Measurements from ENCODE around the gene CFAP126. TPM values are rescaled to one million over a fixed set of nuclear protein-coding genes. Genes with fewer than 3 reads are reported as not detected.
"Not testable (repeated sequence)": the region's sequence is repeated elsewhere in the genome, so short reads cannot be mapped to it uniquely, and the experiment has no call there.

The CFAP126 gene
- total RNA-seq, 1 experiment from 2014 or later: not detected

DNA sequence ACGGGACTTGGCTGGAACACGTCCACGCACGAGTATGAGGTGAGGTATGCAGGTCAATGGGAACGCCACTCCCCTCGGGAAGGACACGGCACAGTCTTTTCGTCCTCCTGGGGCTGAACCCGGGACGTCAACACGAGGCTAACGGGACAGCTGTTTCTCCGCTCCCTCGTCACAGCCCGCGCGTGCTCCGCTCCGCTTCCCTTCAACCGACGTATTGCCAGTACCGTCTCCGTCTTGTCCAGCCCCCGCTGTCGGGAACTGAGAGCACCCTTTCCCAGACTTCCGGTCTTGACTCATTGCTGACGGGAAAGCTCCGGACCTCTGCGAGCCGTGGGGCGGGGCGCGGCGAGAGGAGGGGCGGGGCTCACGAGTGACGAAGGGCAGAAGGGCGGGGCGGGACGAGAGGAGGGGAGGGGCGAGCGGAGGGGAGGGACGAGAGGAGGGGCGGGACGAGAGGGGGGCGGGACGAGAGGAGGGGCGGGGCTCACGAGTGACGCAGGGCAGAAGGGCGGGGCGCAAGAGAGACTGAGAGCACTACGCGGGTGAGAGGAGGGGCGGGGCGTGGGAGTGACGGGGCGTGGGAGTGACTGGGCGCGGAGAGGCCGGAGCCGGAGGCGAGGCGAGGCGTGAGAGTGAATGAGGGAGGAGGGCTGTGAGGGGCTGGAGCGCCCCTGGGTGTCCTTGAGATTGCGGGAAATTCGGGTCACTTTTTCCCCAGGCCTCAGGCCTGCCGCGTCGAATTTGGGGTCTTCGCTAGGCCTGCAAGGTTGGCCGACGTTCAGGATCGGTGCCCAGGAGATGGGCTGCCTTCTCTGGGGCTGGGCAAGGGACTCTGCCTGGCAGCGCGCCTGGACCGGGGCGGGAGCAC, 22.2 kb upstream of the CFAP126 start:
- Histone ChIP-seq H3K4me3 (peak overlapping the region; percentile 66), H3K9me3 (no peaks in the 10 kb centered on the region), H3K27me3 (no peaks in the 10 kb centered on the region), H3K36me3 (no peaks in the 10 kb centered on the region)
- peak; percentile 98 for DNase-seq

DNA sequence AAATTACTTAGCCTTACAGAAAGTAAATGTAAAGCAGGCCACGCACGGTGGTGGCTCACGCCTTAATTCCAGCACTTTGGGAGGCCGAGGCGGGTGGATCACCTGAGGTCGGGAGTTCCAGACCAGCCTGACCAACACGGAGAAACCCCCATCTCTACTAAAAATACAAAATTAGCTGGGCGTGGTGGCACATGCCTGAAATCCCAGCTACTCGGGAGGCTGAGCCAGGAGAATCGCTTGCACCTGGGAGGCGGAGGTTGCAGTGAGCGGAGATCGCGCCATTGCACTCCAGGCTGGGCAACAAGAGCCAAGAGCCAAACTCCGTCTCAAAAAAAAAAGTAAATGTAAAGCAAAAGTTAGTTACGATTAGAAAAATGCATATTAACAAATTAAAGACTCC, 21.5 kb upstream of the CFAP126 start:
- H3K4me3 ChIP-seq: peak overlapping the region; percentile 66
- H3K36me3 ChIP-seq, H3K9me3 ChIP-seq, DNase-seq, H3K27me3 ChIP-seq: not testable (repeated sequence)

DNA sequence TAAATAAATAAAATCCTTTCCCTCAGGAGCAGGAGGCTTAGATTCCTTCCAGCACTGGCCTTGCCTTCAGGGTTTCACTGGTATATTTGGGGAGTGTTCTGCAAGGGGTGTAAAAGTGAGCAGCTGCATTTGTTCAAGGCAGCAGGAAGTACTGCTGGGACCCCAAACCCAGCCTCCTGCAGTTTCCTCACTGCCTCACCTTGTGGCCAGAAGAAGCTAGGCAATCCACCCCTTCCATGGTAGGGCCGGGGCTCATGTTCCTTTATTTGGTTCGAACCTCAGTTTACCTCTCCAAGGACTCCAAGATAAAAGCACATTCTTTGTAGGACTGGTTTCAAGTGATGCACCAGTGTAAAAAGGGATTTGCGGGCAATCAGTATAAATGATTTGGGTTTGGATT, 21.0 kb upstream of the CFAP126 start:
- no peak overlapping the region for H3K4me3 ChIP-seq
- DNase-seq: no peak
- H3K27me3 ChIP-seq: no peaks in the 10 kb centered on the region
- no peaks in the 10 kb centered on the region for H3K9me3 ChIP-seq
- H3K36me3 ChIP-seq: no peaks in the 10 kb centered on the region

DNA sequence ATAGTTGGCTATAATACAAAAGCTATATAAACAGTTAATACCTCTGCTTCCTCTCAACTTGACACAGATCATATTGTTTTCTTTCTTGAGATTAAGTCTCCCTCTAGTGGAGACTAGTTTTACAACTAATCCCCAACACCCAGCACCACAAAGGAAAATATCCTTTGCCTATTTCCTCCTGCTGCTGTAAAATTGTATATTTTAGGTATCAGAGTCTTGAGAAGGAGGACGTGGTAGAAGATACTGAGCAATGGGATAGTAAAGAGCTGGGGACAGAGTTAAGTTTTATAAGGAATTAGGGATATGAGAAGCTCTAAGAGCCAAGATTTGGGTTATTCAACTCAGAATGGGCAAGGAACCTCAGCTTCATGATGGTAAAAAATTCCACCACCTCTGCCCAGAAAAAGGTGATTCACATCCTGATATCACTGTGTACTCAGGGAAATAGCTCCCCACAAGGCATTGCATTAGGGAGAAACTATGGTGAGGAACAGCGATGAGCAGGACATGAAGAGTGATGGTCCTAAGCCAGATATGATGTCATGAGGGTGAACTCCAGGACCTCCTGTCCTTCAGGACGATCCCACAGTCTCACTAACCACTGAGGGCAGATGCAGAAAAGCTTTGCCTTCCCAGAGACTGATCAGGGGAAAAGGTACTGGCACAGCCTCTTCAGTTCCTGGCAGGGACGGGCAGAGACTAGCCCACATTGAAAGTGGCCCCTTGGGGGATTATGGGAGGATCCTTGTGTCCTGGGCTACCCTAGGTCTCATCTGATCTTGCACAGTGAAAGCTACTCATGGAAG, 14.7 kb upstream of the CFAP126 start:
- no peaks in the 10 kb centered on the region for H3K27me3 ChIP-seq
- no peaks in the 10 kb centered on the region for H3K9me3 ChIP-seq
- no peak overlapping the region for H3K4me3 ChIP-seq
- no peaks in the 10 kb centered on the region for H3K36me3 ChIP-seq
- DNase-seq: peak; percentile 73

DNA sequence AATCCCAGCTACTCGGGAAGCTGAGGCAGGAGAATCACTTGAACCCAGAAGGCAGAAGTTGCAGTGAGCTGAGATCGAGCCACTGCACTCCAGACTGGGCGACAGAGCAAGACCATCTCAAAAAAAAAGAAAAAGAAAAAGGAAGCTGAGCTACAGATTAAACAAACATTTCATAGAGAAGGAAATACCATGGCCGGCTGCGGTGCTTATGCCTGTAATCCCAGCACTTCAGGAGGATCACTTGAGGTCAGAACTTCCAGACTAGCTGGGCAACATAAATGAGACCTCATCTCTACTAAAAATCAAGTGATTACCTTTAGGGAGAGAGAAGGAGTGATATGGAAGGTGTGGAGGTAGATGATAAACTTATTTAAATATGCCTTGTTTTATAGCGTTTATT, 14.0 kb upstream of the CFAP126 start:
- no peak for DNase-seq
- Histone ChIP-seq H3K4me3 (no peak overlapping the region), H3K27me3 (no peaks in the 10 kb centered on the region), H3K9me3 (no peaks in the 10 kb centered on the region), H3K36me3 (no peaks in the 10 kb centered on the region)

DNA sequence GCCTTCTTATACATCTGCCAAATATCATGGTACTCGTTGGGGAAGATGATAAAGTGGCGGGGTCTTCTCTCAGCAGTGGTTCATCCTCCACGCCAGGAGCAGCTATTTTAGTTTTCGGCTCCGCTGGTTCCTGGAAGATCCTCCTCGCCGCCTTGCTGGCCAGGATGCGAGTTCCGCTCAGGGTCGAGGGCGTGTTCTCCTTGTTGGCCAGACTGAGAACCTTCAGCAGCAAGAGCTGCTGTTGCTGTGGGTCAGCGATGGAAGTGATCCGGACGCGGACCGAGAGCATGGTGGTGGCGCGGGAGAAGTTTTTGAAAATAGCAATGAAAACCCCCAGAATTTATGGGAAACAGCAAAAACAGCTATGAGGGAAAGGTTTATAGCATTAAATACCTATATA, 11.4 kb upstream of the CFAP126 start:
- Histone ChIP-seq H3K9me3 (no peaks in the 10 kb centered on the region), H3K27me3 (no peaks in the 10 kb centered on the region), H3K4me3 (peak overlapping the region; percentile 40), H3K36me3 (no peaks in the 10 kb centered on the region)
- DNase-seq: peak; percentile 84

DNA sequence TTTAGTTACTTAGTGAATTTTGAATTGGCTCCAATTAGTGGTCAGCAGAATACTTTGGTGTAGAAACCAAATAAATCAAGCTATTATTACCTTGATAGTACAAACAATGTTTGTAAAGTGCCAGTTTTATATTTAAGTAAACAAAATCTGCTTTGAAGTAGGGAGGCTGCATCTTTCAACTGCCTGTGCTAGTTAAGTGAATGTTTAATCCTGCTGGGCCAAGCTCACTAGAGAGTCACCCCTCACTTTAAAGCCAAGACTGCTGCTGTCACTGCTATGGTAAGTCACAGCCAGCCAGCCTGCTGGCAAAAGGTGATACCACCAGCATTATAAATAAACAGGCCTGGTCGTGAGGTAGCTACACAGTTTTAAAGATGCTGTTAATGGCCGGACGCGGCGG, 10.3 kb upstream of the CFAP126 start:
- Histone ChIP-seq H3K27me3 (no peaks in the 10 kb centered on the region), H3K9me3 (no peaks in the 10 kb centered on the region), H3K4me3 (no peak overlapping the region), H3K36me3 (no peaks in the 10 kb centered on the region)
- no peak for DNase-seq

DNA sequence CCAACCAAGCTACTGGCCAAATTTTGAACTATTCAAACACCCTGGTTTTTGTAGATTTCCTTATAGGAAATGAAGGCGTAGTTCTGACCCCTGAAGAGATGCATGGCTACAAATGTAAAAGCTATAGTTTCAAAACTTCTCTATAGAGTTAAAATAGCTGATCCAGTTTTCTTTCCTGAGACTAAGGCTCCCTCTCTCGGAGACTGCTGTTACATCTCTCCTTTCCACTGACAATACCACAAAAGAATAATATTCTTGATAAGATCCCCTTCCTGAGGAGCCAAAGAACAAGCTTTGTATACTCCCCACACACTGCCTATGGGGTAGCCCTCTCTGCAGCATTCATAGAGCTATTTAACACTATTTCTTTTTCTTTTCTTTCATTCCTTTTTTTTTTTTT, 6.7 kb upstream of the CFAP126 start:
- Histone ChIP-seq H3K36me3 (no peaks in the 10 kb centered on the region), H3K4me3 (no peak overlapping the region), H3K9me3 (no peaks in the 10 kb centered on the region), H3K27me3 (no peaks in the 10 kb centered on the region)
- DNase-seq: no peak

DNA sequence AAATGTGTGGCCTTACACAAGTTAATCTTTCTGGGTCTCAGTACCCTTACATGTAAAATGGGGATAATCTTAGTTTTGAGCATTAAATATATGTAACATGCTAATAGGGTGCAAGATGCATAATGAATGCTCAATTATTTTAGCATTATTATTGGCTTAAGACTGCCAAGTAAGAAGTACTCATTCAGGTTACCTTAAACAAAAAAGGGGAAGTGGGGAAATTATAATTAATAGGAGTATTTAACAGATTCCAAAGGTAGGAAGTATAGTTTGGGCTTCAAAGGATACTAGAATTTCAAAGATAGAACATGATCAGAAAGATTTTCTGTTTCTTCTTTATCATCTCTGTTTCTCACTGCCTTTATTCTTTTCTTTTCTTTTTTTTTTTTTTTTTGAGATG, 5.8 kb upstream of the CFAP126 start:
- Histone ChIP-seq H3K4me3 (no peak overlapping the region), H3K27me3 (no peaks in the 10 kb centered on the region), H3K36me3 (no peaks in the 10 kb centered on the region), H3K9me3 (no peaks in the 10 kb centered on the region)
- DNase-seq: no peak

DNA sequence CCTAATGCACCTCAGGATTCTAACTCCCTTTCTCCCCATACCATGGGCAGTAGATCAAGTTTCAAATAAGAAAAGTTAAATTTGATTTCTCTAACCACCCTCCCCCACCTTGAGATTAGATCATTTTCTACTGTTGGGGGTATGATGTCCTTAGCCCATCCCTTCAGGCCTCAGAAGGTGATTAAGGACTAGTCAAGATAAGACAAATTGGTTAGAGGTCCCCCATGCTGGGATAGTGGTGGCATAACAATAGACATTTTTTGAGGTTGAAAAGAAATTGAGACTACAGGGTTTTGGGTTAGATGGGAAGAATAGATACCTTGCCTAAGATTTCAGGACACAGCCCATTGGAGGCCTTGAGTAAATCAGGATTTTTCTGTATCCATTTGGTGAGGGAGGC, 2.5 kb downstream of the CFAP126 start:
- Histone ChIP-seq H3K9me3 (no peaks in the 10 kb centered on the region), H3K4me3 (no peak overlapping the region), H3K27me3 (no peaks in the 10 kb centered on the region), H3K36me3 (peaks cover 28% of the 10 kb centered on the region)
- no peak for DNase-seq

DNA sequence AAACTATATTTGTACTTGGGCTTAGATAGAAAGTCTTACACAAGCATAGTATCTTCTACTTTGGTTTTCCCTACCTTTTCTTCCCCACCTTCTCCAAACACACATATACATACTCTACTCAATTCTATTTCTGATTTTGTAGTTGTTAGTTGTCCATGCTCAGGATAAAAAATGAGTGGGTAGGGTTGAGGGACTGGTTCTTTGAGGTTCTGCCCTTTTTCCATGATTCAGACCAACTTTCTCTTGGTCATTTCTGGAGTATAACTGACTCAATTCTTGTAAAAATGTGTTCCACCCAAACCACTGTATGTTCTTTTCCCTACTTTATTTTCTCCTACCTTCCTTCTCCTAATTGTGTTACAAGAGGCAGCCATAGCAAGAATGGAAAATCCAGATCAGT, 3.3 kb downstream of the CFAP126 start:
- Histone ChIP-seq H3K4me3 (no peak overlapping the region), H3K9me3 (no peaks in the 10 kb centered on the region), H3K27me3 (no peaks in the 10 kb centered on the region), H3K36me3 (peaks cover 31% of the 10 kb centered on the region)
- no peak for DNase-seq

DNA sequence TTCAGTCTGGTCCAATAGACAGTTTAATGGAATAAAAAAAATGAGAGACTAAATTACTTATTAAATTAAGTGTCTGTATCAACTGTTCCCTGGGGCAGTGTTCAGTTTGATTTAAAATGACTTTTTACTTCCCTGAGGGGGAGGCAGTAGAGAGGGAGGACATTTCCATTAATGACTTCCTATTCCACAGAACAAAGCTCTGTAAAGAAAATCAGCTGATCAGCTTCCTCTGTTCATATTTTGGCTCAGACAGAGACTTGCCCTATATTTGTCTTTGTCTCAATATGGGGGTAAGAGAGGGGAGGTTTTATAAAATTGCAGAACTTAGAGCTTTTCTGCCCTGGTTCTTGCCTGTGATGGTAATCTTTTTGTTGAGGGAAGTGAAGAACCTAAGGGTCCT, 8.4 kb downstream of the CFAP126 start:
- peaks cover 29% of the 10 kb centered on the region for H3K36me3 ChIP-seq

DNA sequence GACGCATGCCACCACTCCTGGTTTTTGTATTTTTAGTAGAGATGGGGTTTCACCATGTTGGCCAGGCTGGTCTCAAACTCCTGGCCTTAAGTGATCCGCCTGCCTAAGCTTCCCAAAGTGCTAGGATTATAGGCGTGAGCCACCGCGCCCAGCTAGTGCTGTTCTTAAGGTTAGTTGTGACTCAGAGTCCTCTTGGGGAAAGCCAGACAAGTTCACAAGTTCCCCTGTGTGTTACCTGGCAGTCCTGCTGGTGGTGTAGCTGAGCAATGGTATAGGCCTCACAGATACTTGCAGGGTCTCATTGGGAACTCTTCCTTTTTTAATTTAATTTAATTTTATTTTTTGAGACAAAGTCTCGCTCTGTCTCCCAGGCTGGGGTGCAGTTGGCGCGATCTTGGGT, 10.6 kb downstream of the CFAP126 start:
- H3K4me3 ChIP-seq: no peak overlapping the region
- peaks cover 25% of the 10 kb centered on the region for H3K36me3 ChIP-seq
- no peak for DNase-seq
- no peaks in the 10 kb centered on the region for H3K27me3 ChIP-seq
- no peaks in the 10 kb centered on the region for H3K9me3 ChIP-seq

More for the DNA sequence above, 8.4 kb downstream of the CFAP126 start:
- no peak for DNase-seq
- no peak overlapping the region for H3K4me3 ChIP-seq
- H3K27me3 ChIP-seq: no peaks in the 10 kb centered on the region
- no peaks in the 10 kb centered on the region for H3K9me3 ChIP-seq

DNA sequence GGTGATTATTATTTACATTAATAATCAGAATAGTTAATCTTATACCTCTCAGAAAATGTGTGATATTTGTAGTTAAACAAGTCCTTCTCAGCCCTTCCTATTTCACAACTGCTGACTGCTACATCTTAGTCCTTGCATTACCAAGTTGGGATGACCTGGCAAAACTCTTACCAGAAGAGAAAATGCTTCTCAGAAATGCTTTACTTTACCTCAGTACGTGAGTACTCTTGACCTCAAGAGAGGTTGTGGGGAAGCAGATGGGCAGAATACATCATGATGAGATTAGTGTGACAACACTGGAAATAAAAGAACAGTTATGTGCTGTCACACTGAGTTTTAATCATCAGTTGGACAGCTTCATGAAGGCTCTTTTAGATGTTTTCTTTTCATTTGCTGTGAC, 16.2 kb downstream of the CFAP126 start:
- H3K27me3 ChIP-seq: no peaks in the 10 kb centered on the region
- H3K36me3 ChIP-seq: peaks cover 20% of the 10 kb centered on the region
- DNase-seq: no peak
- H3K9me3 ChIP-seq: no peaks in the 10 kb centered on the region
- H3K4me3 ChIP-seq: no peak overlapping the region

DNA sequence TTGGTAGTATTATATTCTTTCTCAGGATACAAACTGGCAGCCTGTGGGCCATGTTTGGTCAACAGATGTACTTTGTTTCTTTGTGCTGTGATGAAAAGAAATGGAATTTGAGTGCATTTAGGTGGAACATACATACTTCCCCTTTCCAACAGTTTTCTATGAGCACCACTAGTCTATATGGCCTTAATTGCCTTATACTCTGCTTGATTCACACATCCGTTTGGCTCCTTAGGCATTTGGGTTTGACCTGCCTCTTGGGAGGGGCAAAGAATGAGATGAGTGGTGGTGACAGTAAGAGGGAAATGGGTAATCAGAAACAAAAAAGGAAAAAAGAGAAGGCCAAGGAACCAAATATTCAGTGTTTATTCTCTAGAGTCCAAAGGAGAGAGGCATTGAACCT, 17.0 kb downstream of the CFAP126 start:
- H3K36me3 ChIP-seq: peaks cover 19% of the 10 kb centered on the region
- no peaks in the 10 kb centered on the region for H3K9me3 ChIP-seq
- no peak for DNase-seq
- H3K27me3 ChIP-seq: no peaks in the 10 kb centered on the region
- no peak overlapping the region for H3K4me3 ChIP-seq

DNA sequence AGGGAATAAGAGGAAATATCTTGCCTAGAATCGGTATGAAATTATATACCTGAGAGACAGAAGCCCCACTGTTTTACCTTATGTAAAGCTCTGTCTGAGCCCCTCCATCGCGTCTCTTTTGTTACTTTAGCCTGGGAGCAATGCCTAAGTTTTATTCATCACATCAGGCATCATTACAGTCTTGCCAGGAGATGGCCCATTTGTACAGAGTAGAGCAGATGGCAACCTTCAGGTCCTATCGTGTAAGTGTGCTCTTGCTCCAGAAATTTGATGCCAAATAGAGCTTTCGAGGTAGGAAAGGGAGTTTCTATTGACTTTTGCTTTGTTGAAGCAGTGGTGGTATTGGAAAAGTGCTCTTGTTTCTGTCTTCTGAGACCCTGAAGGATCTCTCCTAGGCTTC, 24.9 kb downstream of the CFAP126 start:
- H3K9me3 ChIP-seq: no peaks in the 10 kb centered on the region
- no peak overlapping the region for H3K4me3 ChIP-seq
- peaks cover 46% of the 10 kb centered on the region for H3K36me3 ChIP-seq
- DNase-seq: no peak
- no peaks in the 10 kb centered on the region for H3K27me3 ChIP-seq

DNA sequence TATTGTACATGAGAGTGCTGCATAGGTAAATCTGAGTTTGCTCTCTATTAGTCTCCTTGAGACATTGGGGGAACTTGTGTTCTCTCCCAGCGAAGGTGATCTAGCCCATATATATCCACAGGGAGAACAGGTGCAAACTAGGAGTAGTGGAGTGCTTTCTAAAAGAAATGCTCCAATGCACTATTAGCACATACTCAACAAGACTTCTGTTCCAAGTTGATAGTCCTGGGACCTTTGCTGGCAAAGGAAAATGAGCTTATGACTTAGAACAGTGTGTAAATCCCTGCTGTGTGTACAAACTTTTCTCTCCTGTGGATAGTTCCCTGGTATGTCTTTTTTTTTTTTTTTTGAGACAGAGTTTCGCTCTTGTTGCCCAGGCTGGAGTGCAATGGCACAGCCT, 25.5 kb downstream of the CFAP126 start:
- no peak for DNase-seq
- Histone ChIP-seq H3K36me3 (peaks cover 48% of the 10 kb centered on the region), H3K9me3 (no peaks in the 10 kb centered on the region), H3K4me3 (no peak overlapping the region), H3K27me3 (no peaks in the 10 kb centered on the region)

DNA sequence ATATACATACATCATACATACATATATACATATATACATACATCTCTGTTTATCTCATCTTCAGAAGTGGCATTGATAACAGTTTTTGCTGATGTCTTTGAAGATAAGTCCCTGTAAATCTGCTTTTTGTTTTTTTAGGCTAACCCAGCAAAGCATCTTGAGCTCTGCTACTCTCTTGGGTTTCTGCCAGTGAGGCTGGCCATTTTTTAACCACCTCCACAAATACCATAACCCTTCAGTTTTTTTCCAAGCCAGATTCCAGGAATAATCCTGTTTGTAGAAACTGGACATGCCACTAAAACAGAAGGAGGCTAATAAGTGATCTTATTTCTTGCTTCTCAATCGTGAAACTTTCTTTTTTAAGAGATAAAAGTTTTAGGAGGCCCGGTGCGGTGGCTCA, 31.9 kb downstream of the CFAP126 start:
- no peaks in the 10 kb centered on the region for H3K9me3 ChIP-seq
- H3K4me3 ChIP-seq: no peak overlapping the region
- H3K27me3 ChIP-seq: no peaks in the 10 kb centered on the region
- DNase-seq: no peak
- peaks cover 36% of the 10 kb centered on the region for H3K36me3 ChIP-seq
